SU-DHL-6 (cell line): ENCODE results near the gene LDLRAD3.

Experiments
- H2AFZ ChIP-seq: fragments of 200-600 bp; sonication (generic); 2 replicates; pipeline ENCODE4 v1.6.1; 2014; ENCODE audit warnings: low read depth, mild to moderate bottlenecking, moderate library complexity, mixed read lengths, antibody characterized with exemption, low read length; ENCODE audit not compliant: severe bottlenecking
- H3F3A ChIP-seq: fragments of 200-600 bp; shearing (Covaris generic); 2 replicates; pipeline ENCODE4 v1.6.0; 2016; ENCODE audit warnings: antibody characterized with exemption, mild to moderate bottlenecking; ENCODE audit not compliant: insufficient read depth
- H3K27ac ChIP-seq: fragments of 200-600 bp; sonication (generic); 2 replicates; pipeline ENCODE4 v1.5.1; 2016; ENCODE audit warnings: low read depth, mild to moderate bottlenecking, low read length, moderate library complexity, mixed read lengths
- H3K27me3 ChIP-seq: fragments of 200-600 bp; sonication (generic), shearing (Covaris generic); 2 replicates; pipeline ENCODE4 v1.6.0; 2014; ENCODE audit warnings: mild to moderate bottlenecking, low read length
- H3K36me3 ChIP-seq: fragments of 200-600 bp; sonication (generic); 2 replicates; pipeline ENCODE4 v1.6.1; 2014; ENCODE audit warnings: mild to moderate bottlenecking, low read length, mixed read lengths
- H3K4me2 ChIP-seq: fragments of 300-600, 200-600 bp; shearing (Covaris generic), sonication (generic); 2 replicates; pipeline ENCODE4 v1.6.0; 2014; ENCODE audit warnings: low read length, low read depth, mild to moderate bottlenecking; ENCODE audit not compliant: poor library complexity, severe bottlenecking
- H3K4me3 ChIP-seq: fragments of 200-600 bp; sonication (generic); 2 replicates; pipeline ENCODE4 v1.5.1; 2014; ENCODE audit warnings: antibody characterized with exemption, low read length, mild to moderate bottlenecking, mixed read lengths; ENCODE audit not compliant: insufficient read depth, poor library complexity, severe bottlenecking
- H3K79me2 ChIP-seq: fragments of 200-600 bp; sonication (generic); 2 replicates; pipeline ENCODE4 v1.6.1; 2014; ENCODE audit warnings: mild to moderate bottlenecking, low read length, moderate library complexity; ENCODE audit not compliant: insufficient read depth
- H3K9ac ChIP-seq: fragments of 200-600 bp; sonication (generic); 2 replicates; pipeline ENCODE4 v1.7.0; 2014; ENCODE audit warnings: mild to moderate bottlenecking, low read length
- H3K9me2 ChIP-seq: fragments of 200-600 bp; sonication (generic); replicated peaks from 2 replicates; pipeline ENCODE4 v1.6.1; 2014; ENCODE audit warnings: low read length; ENCODE audit not compliant: insufficient read depth
- H3K9me3 ChIP-seq: fragments of 200-600 bp; sonication (generic); 2 replicates; pipeline ENCODE4 v1.6.1; 2014; ENCODE audit warnings: low read length, mixed read lengths; ENCODE audit not compliant: insufficient read depth
- H4K20me1 ChIP-seq: fragments of 200-600 bp; sonication (generic); 2 replicates; pipeline ENCODE4 v1.6.1; 2014; ENCODE audit warnings: low read depth, mild to moderate bottlenecking, antibody characterized with exemption, low read length, moderate library complexity, mixed read lengths
- CTCF ChIP-seq: fragments of 200-600 bp; sonication (generic); IDR thresholded peaks from one replicate; pipeline ENCODE4 v1.5.1; 2017; ENCODE audit warnings: antibody characterized with exemption, mild to moderate bottlenecking, low read length, moderate library complexity; ENCODE audit not compliant: insufficient read depth, poor library complexity, severe bottlenecking
- EZH2phosphoT487 ChIP-seq: fragments of 200-600 bp; sonication (generic), shearing (Covaris generic); conservative IDR thresholded peaks from 2 replicates; pipeline ENCODE4 v1.6.1; 2018; ENCODE audit warnings: mild to moderate bottlenecking, antibody characterized with exemption, low read length, moderate library complexity, mixed read lengths

LDLRAD3 gene

GRCh38 chr11:36266767-36267166, 322.9 kb downstream of the LDLRAD3 start:
- H3K27ac ChIP-seq, result no peak overlapping the region

GRCh38 chr11:36268337-36268985, 324.6 kb downstream of the LDLRAD3 start:
- Histone ChIP-seq H3K4me2 (no peak overlapping the region), H3K9me2 (no peaks in the 10 kb centered on the region), H3K36me3 (no peaks in the 10 kb centered on the region), H3K79me2 (no peaks in the 10 kb centered on the region), H3K27ac (no peak overlapping the region), H4K20me1 (no peaks in the 10 kb centered on the region), H2AFZ (no peak overlapping the region), H3K9me3 (no peaks in the 10 kb centered on the region), H3K9ac (no peak overlapping the region), H3K27me3 (no peaks in the 10 kb centered on the region), H3F3A (no peaks in the 10 kb centered on the region), H3K4me3 (no peak overlapping the region)
- no peak for TF ChIP-seq CTCF
- TF ChIP-seq EZH2phosphoT487, result no peak

More at GRCh38 chr11:36266767-36267166, 322.9 kb downstream of the LDLRAD3 start:
- H3K36me3 ChIP-seq, result no peaks in the 10 kb centered on the region
- TF ChIP-seq EZH2phosphoT487, result no peak
- TF ChIP-seq CTCF, result no peak
- H3K4me3 ChIP-seq, result no peak overlapping the region
- no peaks in the 10 kb centered on the region for H3K27me3 ChIP-seq
- no peaks in the 10 kb centered on the region for H3K9me2 ChIP-seq
- H3K9ac ChIP-seq, result no peak overlapping the region
- H3K4me2 ChIP-seq, result no peak overlapping the region
- H3K79me2 ChIP-seq, result no peaks in the 10 kb centered on the region
- no peaks in the 10 kb centered on the region for H3F3A ChIP-seq
- H4K20me1 ChIP-seq, result no peaks in the 10 kb centered on the region
- no peaks in the 10 kb centered on the region for H3K9me3 ChIP-seq
- no peak overlapping the region for H2AFZ ChIP-seq

- no peak overlapping the region for H3K9ac ChIP-seq
- H2AFZ ChIP-seq, result no peak overlapping the region
- H3K36me3 ChIP-seq, result no peaks in the 10 kb centered on the region
- H3F3A ChIP-seq, result no peaks in the 10 kb centered on the region
- TF ChIP-seq EZH2phosphoT487, result no peak
- no peak for TF ChIP-seq CTCF
- no peaks in the 10 kb centered on the region for H3K27me3 ChIP-seq
- H3K27ac ChIP-seq, result no peak overlapping the region
- H3K4me2 ChIP-seq, result no peak overlapping the region
- no peaks in the 10 kb centered on the region for H3K9me2 ChIP-seq
- no peaks in the 10 kb centered on the region for H3K9me3 ChIP-seq
- no peaks in the 10 kb centered on the region for H3K79me2 ChIP-seq
- no peaks in the 10 kb centered on the region for H4K20me1 ChIP-seq
- no peak overlapping the region for H3K4me3 ChIP-seq
These were observed 326.8 kb downstream of the LDLRAD3 start for GRCh38 chr11:36270701-36271100.
